Mesenteric fat pad (tissue), 1 donor: Measurements from ENCODE around the gene SPTAN1. TPM values are rescaled to one million over a fixed set of nuclear protein-coding genes. Genes with fewer than 3 reads are reported as not detected.
"Not testable (repeated sequence)": the region's sequence is repeated elsewhere in the genome, so short reads cannot be mapped to it uniquely, and the experiment has no call there.

Source experiments
- DNase-seq: peaks from one replicate; pipeline ENCODE4 v3.0.0-alpha.2; 2020; ENCODE audit warnings: low spot score
- total RNA-seq: library from RNA; stranded (reverse); fragmentation: NEBNext Ultra II Directional; extraction: Animal tissue kit (Norgen Biotek cat#: 25700); gene quantifications from one replicate; pipeline ENCODE4 v1.2.1, GENCODE V29; 2021
- donor health status: DM: yes; HTN: yes; CAD: no.

The SPTAN1 gene
- total RNA-seq, 1 donor from 2014 or later: 361 TPM

- DNase-seq: peak; percentile 90
Measured at GRCh38 chr9:128552744-128553440, 505 bp downstream of the SPTAN1 start.

GRCh38 chr9:128553728-128554127, 1.3 kb downstream of the SPTAN1 start:
- DNase-seq: no peak

- no peak for DNase-seq
Measured at GRCh38 chr9:128554155-128554862, 1.9 kb downstream of the SPTAN1 start.

GRCh38 chr9:128555180-128555721, 2.9 kb downstream of the SPTAN1 start:
- no peak for DNase-seq

- DNase-seq: no peak
Measured at GRCh38 chr9:128556276-128556675, 3.9 kb downstream of the SPTAN1 start.

- DNase-seq: no peak
Measured at GRCh38 chr9:128556926-128557634, 4.7 kb downstream of the SPTAN1 start.

GRCh38 chr9:128558431-128559310, 6.3 kb downstream of the SPTAN1 start:
- no peak for DNase-seq

GRCh38 chr9:128565578-128565977, 13.2 kb downstream of the SPTAN1 start:
- DNase-seq: no peak

GRCh38 chr9:128568470-128569078, 16.2 kb downstream of the SPTAN1 start:
- no peak for DNase-seq

- DNase-seq: no peak
Measured at GRCh38 chr9:128575469-128575868, 23.1 kb downstream of the SPTAN1 start.

- no peak for DNase-seq
Measured at GRCh38 chr9:128575916-128576315, 23.5 kb downstream of the SPTAN1 start.

- no peak for DNase-seq
Measured at GRCh38 chr9:128577206-128577605, 24.8 kb downstream of the SPTAN1 start.

GRCh38 chr9:128579194-128579593, 26.8 kb downstream of the SPTAN1 start:
- DNase-seq: no peak

- DNase-seq: no peak
Measured at GRCh38 chr9:128580731-128581130, 28.3 kb downstream of the SPTAN1 start.

GRCh38 chr9:128585155-128585554, 32.8 kb downstream of the SPTAN1 start:
- not testable (repeated sequence) for DNase-seq

GRCh38 chr9:128586934-128587333, 34.5 kb downstream of the SPTAN1 start:
- DNase-seq: not testable (repeated sequence)

- no peak for DNase-seq
Measured at GRCh38 chr9:128587453-128587852, 35.1 kb downstream of the SPTAN1 start.

- DNase-seq: no peak
Measured at GRCh38 chr9:128588581-128589233, 36.3 kb downstream of the SPTAN1 start.

- no peak for DNase-seq
Measured at GRCh38 chr9:128593039-128593438, 40.7 kb downstream of the SPTAN1 start.

- DNase-seq: no peak
Measured at GRCh38 chr9:128593856-128594255, 41.5 kb downstream of the SPTAN1 start.
